HepG2 (cell line): ENCODE results near the gene METRNL. TPM values are rescaled to one million over a fixed set of nuclear protein-coding genes. Genes with fewer than 3 reads are reported as not detected.

ENCODE experiments used
- ADNP ChIP-seq: sonication (generic); formaldehyde crosslinking; IDR thresholded peaks from 2 replicates; pipeline ENCODE4 v1.4.0; 2020; ENCODE audit warnings: missing genetic modification reagents
- CBX1 ChIP-seq: IDR thresholded peaks from one replicate; pipeline ENCODE4 v1.6.1; 2016; ENCODE audit warnings: antibody characterized with exemption, low read depth
- FOXO1 ChIP-seq: sonication (generic); formaldehyde crosslinking; IDR thresholded peaks from 2 replicates; pipeline ENCODE4 v1.4.0; 2020; ENCODE audit warnings: missing genetic modification reagents
- GATA4 ChIP-seq: sonication (generic); IDR thresholded peaks from 2 replicates; pipeline ENCODE4 v1.6.1; 2016; ENCODE audit warnings: antibody characterized with exemption, low read depth, borderline replicate concordance
- JUNB ChIP-seq: sonication (generic); formaldehyde crosslinking; IDR thresholded peaks from 2 replicates; pipeline ENCODE4 v1.8.0; 2022; ENCODE audit warnings: missing genetic modification reagents, mild to moderate bottlenecking, borderline replicate concordance
- MAFK ChIP-seq, 2 experiments: IDR thresholded peaks in 1 of 2; conservative IDR thresholded peaks in 1 of 2; 2 replicates each; pipeline ENCODE4 v1.6.1; 2011; ENCODE audit warnings: improper control_type of control experiment in 2 of 2, low read length in 2 of 2
- NFE2L2 ChIP-seq: fragments of 150-350 bp; IDR thresholded peaks from 2 replicates; pipeline ENCODE4 v1.6.1; 2014; ENCODE audit warnings: low read length
- NFRKB ChIP-seq: fragments of 450-650 bp; IDR thresholded peaks from 2 replicates; pipeline ENCODE4 v1.6.1; 2017
- PCBP2 ChIP-seq: fragments of 200-400 bp; formaldehyde crosslinking; optimal IDR thresholded peaks from 2 replicates; pipeline ENCODE3; 2018; ENCODE audit warnings: low read length, low read depth; ENCODE audit not compliant: poor library complexity, severe bottlenecking
- PREB ChIP-seq: sonication (generic); formaldehyde crosslinking; IDR thresholded peaks from 2 replicates; pipeline ENCODE4 v1.4.0; 2020; ENCODE audit warnings: missing genetic modification reagents
- RERE ChIP-seq: IDR thresholded peaks from 2 replicates; pipeline ENCODE4 v1.6.1; 2016; ENCODE audit warnings: low read depth, missing genetic modification reagents, missing compliant biosample characterization
- SALL2 ChIP-seq: sonication (generic); formaldehyde crosslinking; IDR thresholded peaks from 2 replicates; pipeline ENCODE4 v1.8.1; 2023; ENCODE audit warnings: mild to moderate bottlenecking, missing genetic modification reagents, inconsistent platforms
- SNAPC2 ChIP-seq: sonication (generic); formaldehyde crosslinking; IDR thresholded peaks from 2 replicates; pipeline ENCODE4 v1.8.1; 2022; ENCODE audit warnings: mild to moderate bottlenecking, missing genetic modification reagents
- SNRNP70 ChIP-seq: fragments of 200-400 bp; formaldehyde crosslinking; IDR thresholded peaks from 2 replicates; pipeline ENCODE4 v1.6.1; 2017; ENCODE audit warnings: mild to moderate bottlenecking, low read depth, low read length, moderate library complexity
- SSRP1 ChIP-seq: IDR thresholded peaks from 2 replicates; pipeline ENCODE4 v1.6.1; 2016; ENCODE audit warnings: control low read depth
- ZFP41 ChIP-seq: sonication (generic); formaldehyde crosslinking; IDR thresholded peaks from 2 replicates; pipeline ENCODE4 v1.4.0; 2020; ENCODE audit warnings: mild to moderate bottlenecking, missing genetic modification reagents, borderline replicate concordance
- ZNF101 ChIP-seq: sonication (generic); formaldehyde crosslinking; IDR thresholded peaks from 2 replicates; pipeline ENCODE4 v1.4.0; 2020; ENCODE audit warnings: mild to moderate bottlenecking, low read depth, missing genetic modification reagents, borderline replicate concordance
- ZNF543 ChIP-seq: sonication (generic); formaldehyde crosslinking; IDR thresholded peaks from 2 replicates; pipeline ENCODE4 v1.4.0; 2020; ENCODE audit warnings: mild to moderate bottlenecking, missing genetic modification reagents
- ZNF737 ChIP-seq: sonication (generic); formaldehyde crosslinking; IDR thresholded peaks from 2 replicates; pipeline ENCODE4 v1.5.0; 2020; ENCODE audit warnings: missing genetic modification reagents, mild to moderate bottlenecking, borderline replicate concordance
- ZNF790 ChIP-seq: sonication (generic); formaldehyde crosslinking; IDR thresholded peaks from 2 replicates; pipeline ENCODE4 v1.8.0; 2022; ENCODE audit warnings: missing genetic modification reagents, mild to moderate bottlenecking, borderline replicate concordance
- ZNF878 ChIP-seq: sonication (generic); formaldehyde crosslinking; IDR thresholded peaks from 2 replicates; pipeline ENCODE4 v1.8.1; 2023; ENCODE audit warnings: mild to moderate bottlenecking, missing genetic modification reagents, moderate library complexity
- polyA plus RNA-seq, 8 experiments: library from polyadenylated mRNA; depleted of rRNA in 3 of 8; stranded (reverse) in 7 of 8; unstranded in 1 of 8; fragments of >200 nt; fragmentation: Illumina TruSeq in 4 of 8; extraction: Trizol in 4 of 8; gene quantifications; 2 replicates each; pipeline versions ENCODE4 v1.2.1 to v1.2.3, GENCODE V29; 2011 to 2016; ENCODE audit warnings: low read depth in 4 of 8, missing spikeins in 1 of 8, mixed read lengths in 1 of 8; ENCODE audit not compliant: insufficient read depth in 1 of 8
- total RNA-seq, 5 experiments: library from RNA; depleted of rRNA; stranded (reverse); fragments of >200 nt; fragmentation: Illumina TruSeq; extraction: Trizol; gene quantifications; 2 replicates each; pipeline ENCODE4 v1.2.3, GENCODE V29; 2016; ENCODE audit warnings: low read depth in 1 of 5
- TF ChIP-seq, protein P1 (sequence below): sonication (generic); formaldehyde crosslinking; IDR thresholded peaks from 2 replicates; pipeline ENCODE4 v1.9.0; 2021; ENCODE audit warnings: missing genetic modification reagents, mild to moderate bottlenecking, borderline replicate concordance

METRNL gene
- total and polyA plus RNA-seq, 2 of the 13 experiments (the other 11 are each of a cell fraction or from before 2014, with no cell fraction given) = 0.66 to 0.84 TPM

DNA sequence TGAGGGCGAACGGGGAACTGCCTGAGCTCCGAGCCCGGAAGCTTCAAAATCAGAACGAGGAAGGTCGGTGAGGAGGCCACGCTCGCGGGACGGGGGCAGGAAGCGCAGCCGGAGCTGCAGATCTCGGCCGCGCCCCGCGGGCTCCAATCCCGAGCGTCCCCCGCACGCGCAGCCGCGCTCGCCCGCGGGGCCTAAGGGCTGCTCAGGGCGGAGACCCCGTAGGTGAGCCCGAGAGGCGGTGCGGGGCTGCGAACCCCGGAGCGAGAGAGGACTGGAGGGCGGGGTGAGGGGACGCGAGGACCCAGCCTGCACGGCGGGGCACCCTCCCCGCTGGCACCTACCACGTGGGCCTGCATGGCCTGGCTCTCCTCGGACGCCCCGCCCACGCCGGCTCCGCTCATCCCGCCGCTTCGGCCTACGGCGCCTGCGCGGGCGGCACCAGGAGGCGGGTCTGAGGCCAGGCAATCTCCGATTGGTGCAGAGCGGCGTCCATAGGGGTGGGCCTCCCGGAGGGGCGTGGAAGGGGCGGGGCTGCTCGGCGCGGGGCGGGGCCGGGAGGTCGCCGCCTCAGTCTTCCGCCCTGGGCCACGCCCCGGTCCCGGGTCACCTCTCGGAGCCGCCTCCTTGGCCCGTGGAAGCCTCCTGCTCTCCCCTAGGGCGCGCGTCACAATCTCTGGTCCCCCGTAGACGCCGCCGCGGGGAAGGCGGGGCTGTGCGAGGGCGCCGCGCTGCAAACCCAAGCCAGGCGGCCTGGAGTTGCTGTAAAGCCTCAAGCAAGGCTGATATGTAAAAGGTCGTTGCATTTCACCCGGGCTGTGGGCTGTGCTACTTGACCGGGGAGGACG is 27.8 kb upstream of the METRNL start (continued):
- TF ChIP-seq GATA4 = peak; percentile 82; the same call in 1 of the 2 replicates
- TF ChIP-seq CBX1 = peak; percentile 50
- peak; percentile 86 for TF ChIP-seq SALL2 (CRISPR knock-in tag)
- TF ChIP-seq ZFP41 (CRISPR knock-in tag) = peak; percentile 91; the same call in 1 of the 2 replicates
- no peak for TF ChIP-seq RERE (CRISPR knock-in tag)
- TF ChIP-seq FOXO1 = peak; percentile 34; the same call in 1 of the 2 replicates
- peak; percentile 13; the same call in 1 of the 2 replicates for TF ChIP-seq ZNF878 (CRISPR knock-in tag)
- TF ChIP-seq SSRP1 = no peak
- TF ChIP-seq NFRKB = no peak
- no peak for TF ChIP-seq SNRNP70
- no peak; the same call in 1 of the 2 replicates for TF ChIP-seq PREB
- TF ChIP-seq MAFK (conservative IDR thresholded peaks at IDR 0.05 in 1 of 2, IDR thresholded peaks at IDR 0.05 in 1 of 2; ENCODE audit: low read length in 2 of 2) = no peak
- peak; percentile 93 for TF ChIP-seq ZNF543 (CRISPR knock-in tag)
- 0 out of 2 replicates have a peak, but pooled peaks have one; percentile 12 for TF ChIP-seq SNAPC2
- no peak for TF ChIP-seq ZNF737 (CRISPR knock-in tag)
- 0 out of 2 replicates have a peak, but pooled peaks have one; percentile 82 for TF ChIP-seq ZNF101
- TF ChIP-seq ZNF790 = peak; percentile 96; the same call in 1 of the 2 replicates
- TF ChIP-seq, protein P1, sequence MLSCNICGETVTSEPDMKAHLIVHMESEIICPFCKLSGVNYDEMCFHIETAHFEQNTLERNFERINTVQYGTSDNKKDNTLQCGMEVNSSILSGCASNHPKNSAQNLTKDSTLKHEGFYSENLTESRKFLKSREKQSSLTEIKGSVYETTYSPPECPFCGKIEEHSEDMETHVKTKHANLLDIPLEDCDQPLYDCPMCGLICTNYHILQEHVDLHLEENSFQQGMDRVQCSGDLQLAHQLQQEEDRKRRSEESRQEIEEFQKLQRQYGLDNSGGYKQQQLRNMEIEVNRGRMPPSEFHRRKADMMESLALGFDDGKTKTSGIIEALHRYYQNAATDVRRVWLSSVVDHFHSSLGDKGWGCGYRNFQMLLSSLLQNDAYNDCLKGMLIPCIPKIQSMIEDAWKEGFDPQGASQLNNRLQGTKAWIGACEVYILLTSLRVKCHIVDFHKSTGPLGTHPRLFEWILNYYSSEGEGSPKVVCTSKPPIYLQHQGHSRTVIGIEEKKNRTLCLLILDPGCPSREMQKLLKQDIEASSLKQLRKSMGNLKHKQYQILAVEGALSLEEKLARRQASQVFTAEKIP (CRISPR knock-in tag) = no peak
- TF ChIP-seq JUNB = no peak
- no peak for TF ChIP-seq PCBP2
- TF ChIP-seq ADNP (CRISPR knock-in tag) = no peak
- no peak for TF ChIP-seq NFE2L2
